A549 treated with Mapracorat at 1 μM for 4 hours (cell line): ENCODE results near the gene MARVELD1. TPM values are rescaled to one million over a fixed set of nuclear protein-coding genes. Genes with fewer than 3 reads are reported as not detected.

ENCODE experiments used
- total RNA-seq: library from RNA; stranded (reverse); fragments of 200-300 nt; extraction: Qiagen RNA extraction; gene quantifications from 5 replicates; pipeline ENCODE4 v1.2.3, GENCODE V29; 2022

The MARVELD1 gene
- 43.9 to 51.9 TPM (median 51.6 TPM) in 5 replicates for total RNA-seq

GRCh38 chr10:97713339-97713825, at the start of gene MARVELD1:
Gene MARVELD1 (plus strand): TSS chr10:97713730. CDS start chr10:97713877, 147 bp downstream.

GRCh38 chr10:97686962-97687784, 26.4 kb upstream of the MARVELD1 start, which contains the start of gene AVPI1:
Gene AVPI1 (minus strand): TSS chr10:97687241. CDS start chr10:97679905, 7,336 bp downstream.

DNA sequence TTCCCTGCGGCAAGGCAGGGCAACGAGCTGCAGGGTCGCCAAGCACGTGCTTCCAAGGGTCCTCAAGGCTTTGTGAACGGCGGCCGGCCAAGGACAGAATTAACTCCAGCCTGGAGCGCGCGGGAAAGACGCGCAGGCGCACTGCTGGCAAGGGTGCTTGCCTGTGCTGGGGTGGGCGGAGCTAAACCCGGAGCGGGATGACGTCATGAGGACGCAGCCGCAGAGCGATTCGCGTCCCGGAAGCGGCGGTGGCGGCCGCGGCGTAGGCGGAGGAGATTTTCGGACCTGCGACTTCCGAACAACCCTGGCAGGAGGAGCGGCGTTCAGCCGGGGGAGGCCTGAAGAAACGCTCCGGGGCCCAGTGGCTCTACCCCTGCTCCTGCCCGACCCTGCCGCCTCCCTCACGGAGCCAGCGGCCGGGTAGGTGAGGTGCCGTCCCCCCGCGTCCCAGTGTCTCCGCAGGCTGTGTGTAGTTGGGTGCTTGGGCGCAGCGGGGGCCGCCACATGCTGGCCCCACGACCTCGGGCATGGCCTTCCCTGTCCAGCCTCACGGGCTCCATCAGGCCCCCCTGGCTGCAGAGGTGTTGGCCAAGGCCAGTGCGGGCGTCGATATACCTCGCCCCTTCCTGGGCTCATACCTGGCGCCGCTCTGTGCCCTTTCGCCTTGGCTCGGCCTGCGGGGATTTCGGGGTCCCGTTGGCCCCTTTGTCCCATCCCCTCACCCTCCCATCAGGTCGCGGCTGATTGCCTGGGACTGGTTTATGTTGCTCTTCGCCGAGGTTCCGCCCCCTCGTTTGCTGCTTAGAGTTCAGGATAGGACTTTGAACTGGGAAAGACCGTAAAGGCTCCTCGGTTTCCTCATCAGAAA, 23.6 kb downstream of the MARVELD1 start, which contains the start of gene ZFYVE27:
TSS of gene ZFYVE27 (plus strand) at position 227 of the 868 bp plus-strand sequence. CDS start 1,350 bp downstream, outside the sequence.

Other genes starting within 250 kb of the MARVELD1 start
- gene MMS19, start 215.3 kb upstream of the MARVELD1 start, total RNA-seq: 40.0 to 50.7 TPM (median 47.0 TPM) in 5 replicates
- gene UBTD1, start 214.8 kb upstream of the MARVELD1 start, total RNA-seq: 16.2 to 20.6 TPM (median 19.0 TPM) in 5 replicates
- 4.7 to 7.9 TPM (median 6.3 TPM) in 5 replicates for gene ANKRD2, start 141.0 kb upstream of the MARVELD1 start, total RNA-seq
- 1.6 to 2.6 TPM (median 1.8 TPM) in 5 replicates for gene HOGA1, start 129.3 kb upstream of the MARVELD1 start, total RNA-seq
- gene C10orf62, start 124.0 kb upstream of the MARVELD1 start, total RNA-seq: not detected in 5 replicates
- 6.3 to 8.1 TPM (median 7.0 TPM) in 5 replicates for gene MORN4, start 80.2 kb upstream of the MARVELD1 start, total RNA-seq
- 20.9 to 25.7 TPM (median 25.2 TPM) in 5 replicates for gene PI4K2A, start 73.1 kb upstream of the MARVELD1 start, total RNA-seq
- 87.1 to 130 TPM (median 117 TPM) in 5 replicates for gene AVPI1, start 26.5 kb upstream of the MARVELD1 start, total RNA-seq
- 19.1 to 25.5 TPM (median 25.1 TPM) in 5 replicates for gene ZFYVE27, start 23.4 kb downstream of the MARVELD1 start, total RNA-seq
- gene SFRP5, start 58.3 kb downstream of the MARVELD1 start, total RNA-seq: 1.7 to 2.8 TPM (median 2.4 TPM) in 5 replicates
- gene GOLGA7B, start 136.1 kb downstream of the MARVELD1 start, total RNA-seq: 3.2 to 4.0 TPM (median 3.6 TPM) in 5 replicates